PC-9 (cell line): Measurements from ENCODE around the gene EIF4G1. TPM values are rescaled to one million over a fixed set of nuclear protein-coding genes. Genes with fewer than 3 reads are reported as not detected.

Source experiments
- BruUV-seq: library from RNA; stranded (reverse); fragments of 400-500 nt; replicated peaks from 2 replicates; lab custom pipeline; 2021; lab: Mats Ljungman, UMichigan
- CTCF ChIA-PET: fragments of 300-600 bp; sonication (Branson Sonifier 250); formaldehyde crosslinking; loops from one replicate; lab custom pipeline; 2022; ENCODE audit warnings: antibody characterized with exemption; lab: Charles Lee
- POLR2A ChIA-PET: fragments of 300-600 bp; sonication (Branson Sonifier 250); formaldehyde crosslinking; loops from one replicate; lab custom pipeline; 2022; ENCODE audit warnings: antibody characterized with exemption; ENCODE audit not compliant: unreplicated experiment; lab: Charles Lee
- DNase-seq, 2 experiments: peaks; one replicate each; pipeline versions ENCODE4 v3.0.0 to v3.0.0-alpha.2; 2015 to 2022; ENCODE audit warnings: mixed read lengths in 1 of 2
- H2AFZ ChIP-seq: fragments of 200-600 bp; sonication (generic); 2 replicates; pipeline ENCODE4 v1.8.1; 2017; ENCODE audit warnings: antibody characterized with exemption
- H3F3A ChIP-seq: fragments of 200-600 bp; sonication (generic); 2 replicates; pipeline ENCODE4 v1.8.1; 2017; ENCODE audit warnings: antibody characterized with exemption, mild to moderate bottlenecking, low read depth; ENCODE audit not compliant: insufficient read depth
- H3K27ac ChIP-seq: fragments of 200-600 bp; sonication (generic); 2 replicates; pipeline ENCODE4 v1.6.1; 2016; ENCODE audit warnings: mixed run types
- H3K27me3 ChIP-seq: fragments of 200-600 bp; sonication (generic); 2 replicates; pipeline ENCODE4 v1.6.1; 2016; ENCODE audit warnings: low read depth, mixed run types; ENCODE audit not compliant: insufficient read depth
- H3K36me3 ChIP-seq: fragments of 200-600 bp; sonication (generic); 2 replicates; pipeline ENCODE4 v1.6.1; 2016; ENCODE audit warnings: low read depth, mixed run types
- H3K4me1 ChIP-seq: fragments of 200-600 bp; sonication (generic); replicated peaks from 2 replicates; pipeline ENCODE4 v1.6.1; 2016; ENCODE audit warnings: mixed run types; ENCODE audit not compliant: insufficient read depth
- H3K4me2 ChIP-seq: fragments of 200-600 bp; sonication (generic); 2 replicates; pipeline ENCODE4 v1.6.1; 2017; ENCODE audit warnings: mixed run types
- H3K4me3 ChIP-seq: fragments of 200-600 bp; sonication (generic); 2 replicates; pipeline ENCODE4 v1.6.1; 2016; ENCODE audit warnings: mixed run types
- H3K79me2 ChIP-seq: fragments of 200-600 bp; sonication (generic); 2 replicates; pipeline ENCODE4 v1.6.1; 2017; ENCODE audit warnings: low read depth, mixed run types
- H3K9me2 ChIP-seq: fragments of 200-600 bp; sonication (generic); 2 replicates; pipeline ENCODE4 v1.8.1; 2017; ENCODE audit warnings: mild to moderate bottlenecking; ENCODE audit not compliant: insufficient read depth
- H3K9me3 ChIP-seq: fragments of 200-600 bp; sonication (generic); 2 replicates; pipeline ENCODE4 v1.8.1; 2016; ENCODE audit warnings: low read depth; ENCODE audit not compliant: insufficient read depth
- H4K20me1 ChIP-seq: fragments of 200-600 bp; sonication (generic); 2 replicates; pipeline ENCODE4 v1.8.1; 2017; ENCODE audit not compliant: insufficient read depth
- CTCF ChIP-seq: fragments of 200-600 bp; sonication (generic); conservative IDR thresholded peaks from 2 replicates; pipeline ENCODE4 v1.6.1; 2017; ENCODE audit warnings: mixed run types, antibody characterized with exemption, mild to moderate bottlenecking, moderate library complexity
- EZH2 ChIP-seq: fragments of 200-600 bp; sonication (generic); IDR thresholded peaks from 2 replicates; pipeline ENCODE4 v1.8.0; 2017; ENCODE audit warnings: antibody characterized with exemption, low read depth
- intact Hi-C: fragments of 100-400 bp; cut with micrococcal nuclease; formaldehyde crosslinking; loops from one replicate; pipeline ENCODE4 v1.10.0; 2022; ENCODE audit not compliant: unreplicated experiment
- total RNA-seq: library from RNA; stranded (reverse); gene quantifications from 2 replicates; pipeline ENCODE4 v1.2.3, GENCODE V29; 2021

Gene EIF4G1
- total RNA-seq, 1 experiment from 2014 or later, result 657 TPM

- H4K20me1 ChIP-seq, result no peaks in the 10 kb centered on the region
- H3K9me3 ChIP-seq, result no peaks in the 10 kb centered on the region
- no peak overlapping the region for H2AFZ ChIP-seq
- H3K4me3 ChIP-seq, result no peak overlapping the region
- intact Hi-C loops, result no loop called here
- ChIA-PET CTCF (no interaction called here), POLR2A (no interaction called here)
- no peak for TF ChIP-seq EZH2
- no peak for TF ChIP-seq CTCF
- peaks cover 42% of the 10 kb centered on the region for H3K27me3 ChIP-seq
- no peak overlapping the region for H3K27ac ChIP-seq
- no peaks in the 10 kb centered on the region for H3K9me2 ChIP-seq
- H3K79me2 ChIP-seq, result no peaks in the 10 kb centered on the region
- no peaks in the 10 kb centered on the region; the same call in 1 of the 2 replicates for H3F3A ChIP-seq
- H3K36me3 ChIP-seq, result no peaks in the 10 kb centered on the region
- no peak for DNase-seq
- H3K4me1 ChIP-seq, result no peaks in the 10 kb centered on the region
- BruUV-seq, result no TSS peak
- no peak overlapping the region for H3K4me2 ChIP-seq
These were observed 39.1 kb upstream of the EIF4G1 start for GRCh38 chr3:184275381-184275701.

- peaks cover 48% of the 10 kb centered on the region for H3K27me3 ChIP-seq
- H3K4me1 ChIP-seq, result no peaks in the 10 kb centered on the region
- H3F3A ChIP-seq, result no peaks in the 10 kb centered on the region
- BruUV-seq, result no TSS peak
- no peaks in the 10 kb centered on the region for H4K20me1 ChIP-seq
- TF ChIP-seq CTCF (no peak), EZH2 (no peak)
- H3K4me2 ChIP-seq, result no peak within 1 kb of the TSS
- CTCF ChIA-PET, result no interaction called here
- H2AFZ ChIP-seq, result no peak within 1 kb of the TSS
- DNase-seq, result no peak
- no peaks in the 10 kb centered on the region for H3K9me2 ChIP-seq
- no peaks in the 10 kb centered on the region for H3K79me2 ChIP-seq
- intact Hi-C loops, result no loop called here
- H3K9me3 ChIP-seq, result no peaks in the 10 kb centered on the region
- no peak within 1 kb of the TSS for H3K4me3 ChIP-seq
- no peak within 1 kb of the TSS for H3K27ac ChIP-seq
- POLR2A ChIA-PET, result no interaction called here
- H3K36me3 ChIP-seq, result no peaks in the 10 kb centered on the region
These were observed 38.2 kb upstream of the EIF4G1 start, which contains the start of gene ECE2 for GRCh38 chr3:184275961-184276910. Gene ECE2 (plus strand): TSS chr3:184276022. CDS start chr3:184276154, 132 bp downstream.

- H4K20me1 ChIP-seq, result no peaks in the 10 kb centered on the region
- H3F3A ChIP-seq, result no peaks in the 10 kb centered on the region
- no peaks in the 10 kb centered on the region for H3K36me3 ChIP-seq
- H3K27me3 ChIP-seq, result peaks cover 49% of the 10 kb centered on the region
- no peak overlapping the region for H3K4me3 ChIP-seq
- intact Hi-C loops, result no loop called here
- no peaks in the 10 kb centered on the region for H3K9me2 ChIP-seq
- no peak overlapping the region for H2AFZ ChIP-seq
- no TSS peak for BruUV-seq
- no peak for DNase-seq
- ChIA-PET POLR2A (interaction anchor here (0.6 kb wide), 1 partner anchor 74 kb away, joined by 8 read pairs; no protein-coding TSS in a partner anchor), CTCF (no interaction called here)
- no peak overlapping the region for H3K4me2 ChIP-seq
- no peaks in the 10 kb centered on the region for H3K9me3 ChIP-seq
- TF ChIP-seq EZH2 (no peak), CTCF (no peak)
- no peaks in the 10 kb centered on the region for H3K79me2 ChIP-seq
- H3K27ac ChIP-seq, result no peak overlapping the region
- no peaks in the 10 kb centered on the region for H3K4me1 ChIP-seq
These were observed 37.0 kb upstream of the EIF4G1 start for GRCh38 chr3:184277366-184277765.
